Measurements from ENCODE around the gene FIG4.
A peak's percentile ranks its signal among the peaks of the same experiment; 100 is the strongest.

FIG4 gene

GRCh38 chr6:109781001-109781400 is 89.9 kb downstream of the FIG4 start:
- Histone ChIP-seq H3K4me1 (ENCODE audit: control insufficient read depth, low read length) (peaks cover 10% of the 10 kb centered on the region), H3K36me3 (ENCODE audit: control insufficient read depth, low read length) (no peaks in the 10 kb centered on the region), H3K9me2 (replicated peaks; ENCODE audit: control insufficient read depth, low read length) (no peaks in the 10 kb centered on the region), H3K79me2 (ENCODE audit: control insufficient read depth, low read length) (no peaks in the 10 kb centered on the region), H3K27ac (ENCODE audit: low read depth, low read length) (no peak overlapping the region), H3F3A (ENCODE audit: control insufficient read depth, insufficient read depth) (no peaks in the 10 kb centered on the region), H3K27me3 (ENCODE audit: control insufficient read depth, low read length) (no peaks in the 10 kb centered on the region), H4K20me1 (ENCODE audit: control insufficient read depth, insufficient read depth, low read depth, low read length) (no peaks in the 10 kb centered on the region), H3K4me2 (ENCODE audit: low read length) (no peak overlapping the region), H3K9me3 (ENCODE audit: control insufficient read depth, insufficient read depth, low read length) (no peaks in the 10 kb centered on the region), H3K4me3 (ENCODE audit: low read length) (no peak overlapping the region)
- no peak for TF ChIP-seq EZH2phosphoT487 (IDR thresholded peaks at IDR 0.05; ENCODE audit: borderline replicate concordance, low read length)
- TF ChIP-seq, protein P1, sequence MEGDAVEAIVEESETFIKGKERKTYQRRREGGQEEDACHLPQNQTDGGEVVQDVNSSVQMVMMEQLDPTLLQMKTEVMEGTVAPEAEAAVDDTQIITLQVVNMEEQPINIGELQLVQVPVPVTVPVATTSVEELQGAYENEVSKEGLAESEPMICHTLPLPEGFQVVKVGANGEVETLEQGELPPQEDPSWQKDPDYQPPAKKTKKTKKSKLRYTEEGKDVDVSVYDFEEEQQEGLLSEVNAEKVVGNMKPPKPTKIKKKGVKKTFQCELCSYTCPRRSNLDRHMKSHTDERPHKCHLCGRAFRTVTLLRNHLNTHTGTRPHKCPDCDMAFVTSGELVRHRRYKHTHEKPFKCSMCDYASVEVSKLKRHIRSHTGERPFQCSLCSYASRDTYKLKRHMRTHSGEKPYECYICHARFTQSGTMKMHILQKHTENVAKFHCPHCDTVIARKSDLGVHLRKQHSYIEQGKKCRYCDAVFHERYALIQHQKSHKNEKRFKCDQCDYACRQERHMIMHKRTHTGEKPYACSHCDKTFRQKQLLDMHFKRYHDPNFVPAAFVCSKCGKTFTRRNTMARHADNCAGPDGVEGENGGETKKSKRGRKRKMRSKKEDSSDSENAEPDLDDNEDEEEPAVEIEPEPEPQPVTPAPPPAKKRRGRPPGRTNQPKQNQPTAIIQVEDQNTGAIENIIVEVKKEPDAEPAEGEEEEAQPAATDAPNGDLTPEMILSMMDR (IDR thresholded peaks at IDR 0.05; ENCODE audit: low read depth, low read length, poor library complexity, severe bottlenecking) = no peak

- TF ChIP-seq, protein P1 (IDR thresholded peaks at IDR 0.05; ENCODE audit: low read depth, low read length, poor library complexity, severe bottlenecking) = no peak
- no peak for TF ChIP-seq EZH2phosphoT487 (IDR thresholded peaks at IDR 0.05; ENCODE audit: borderline replicate concordance, low read length)
- Histone ChIP-seq H3K4me3 (ENCODE audit: low read length) (no peak overlapping the region), H3K9me2 (replicated peaks; ENCODE audit: control insufficient read depth, low read length) (no peaks in the 10 kb centered on the region), H3K27me3 (ENCODE audit: control insufficient read depth, low read length) (no peaks in the 10 kb centered on the region), H3K4me1 (ENCODE audit: control insufficient read depth, low read length) (peaks cover 6% of the 10 kb centered on the region; the same call in 1 of the 2 replicates), H3K36me3 (ENCODE audit: control insufficient read depth, low read length) (no peaks in the 10 kb centered on the region), H3K27ac (ENCODE audit: low read depth, low read length) (no peak overlapping the region), H4K20me1 (ENCODE audit: control insufficient read depth, insufficient read depth, low read depth, low read length) (no peaks in the 10 kb centered on the region), H3K79me2 (ENCODE audit: control insufficient read depth, low read length) (no peaks in the 10 kb centered on the region), H3K9me3 (ENCODE audit: control insufficient read depth, insufficient read depth, low read length) (no peaks in the 10 kb centered on the region), H3F3A (ENCODE audit: control insufficient read depth, insufficient read depth) (no peaks in the 10 kb centered on the region), H3K4me2 (ENCODE audit: low read length) (no peak overlapping the region)
Measured at GRCh38 chr6:109782491-109782999, 91.4 kb downstream of the FIG4 start.

GRCh38 chr6:109783250-109783986 is 92.3 kb downstream of the FIG4 start:
- no peaks in the 10 kb centered on the region for H3K79me2 ChIP-seq (ENCODE audit: control insufficient read depth, low read length)
- no peak overlapping the region for H3K4me3 ChIP-seq (ENCODE audit: low read length)
- H3K4me2 ChIP-seq (ENCODE audit: low read length) = no peak overlapping the region
- no peaks in the 10 kb centered on the region for H4K20me1 ChIP-seq (ENCODE audit: control insufficient read depth, insufficient read depth, low read depth, low read length)
- no peaks in the 10 kb centered on the region for H3K27me3 ChIP-seq (ENCODE audit: control insufficient read depth, low read length)
- H3K36me3 ChIP-seq (ENCODE audit: control insufficient read depth, low read length) = no peaks in the 10 kb centered on the region
- H3K9me3 ChIP-seq (ENCODE audit: control insufficient read depth, insufficient read depth, low read length) = no peaks in the 10 kb centered on the region
- peaks cover 6% of the 10 kb centered on the region; the same call in 1 of the 2 replicates for H3K4me1 ChIP-seq (ENCODE audit: control insufficient read depth, low read length)
- H3F3A ChIP-seq (ENCODE audit: control insufficient read depth, insufficient read depth) = no peaks in the 10 kb centered on the region
- H3K27ac ChIP-seq (ENCODE audit: low read depth, low read length) = no peak overlapping the region
- no peak for TF ChIP-seq EZH2phosphoT487 (IDR thresholded peaks at IDR 0.05; ENCODE audit: borderline replicate concordance, low read length)
- TF ChIP-seq, protein P1 (IDR thresholded peaks at IDR 0.05; ENCODE audit: low read depth, low read length, poor library complexity, severe bottlenecking) = peak; percentile 48
- H3K9me2 ChIP-seq (replicated peaks; ENCODE audit: control insufficient read depth, low read length) = no peaks in the 10 kb centered on the region
